Transverse colon (tissue), 3 donors: ENCODE data around the gene LRRC4B.

Experiments
- CTCF ChIP-seq, 5 experiments: fragments of 200-600 bp in 3 of 5; fragments of 450-650 bp in 2 of 5; sonication (generic) in 3 of 5; IDR thresholded peaks; 1 replicate in 2 of 5; 2 replicates in 3 of 5; pipeline ENCODE4 v1.5.1; 2016 to 2017; ENCODE audit warnings: antibody characterized with exemption in 5 of 5, inconsistent platforms in 3 of 5, mild to moderate bottlenecking in 2 of 5, moderate library complexity in 1 of 5
- POLR2A ChIP-seq: fragments of 450-650 bp; IDR thresholded peaks from one replicate; pipeline ENCODE4 v1.6.1; 2016; ENCODE audit warnings: antibody characterized with exemption, mild to moderate bottlenecking, moderate library complexity

DNA sequence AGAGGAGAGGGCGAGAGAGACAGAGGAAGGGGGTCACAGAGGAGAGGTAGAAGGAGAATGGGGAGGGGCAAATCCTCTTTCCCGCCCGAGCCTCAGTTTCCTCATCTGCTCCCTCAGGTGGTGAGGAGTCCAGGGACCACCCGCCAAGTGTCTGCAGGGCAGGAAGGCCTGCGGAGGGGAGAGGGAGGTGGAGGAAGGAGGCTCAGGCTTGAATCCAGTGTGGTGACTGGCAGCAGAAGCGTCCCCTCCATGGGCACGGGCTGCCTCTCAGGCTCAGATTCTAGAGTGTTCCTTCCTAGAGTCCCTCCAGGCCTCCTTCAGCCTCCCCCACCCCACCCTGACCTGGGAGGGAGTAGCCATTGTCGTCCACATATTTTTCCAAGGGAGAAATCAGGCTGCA, 75.1 kb downstream of the LRRC4B start:
- no peak for TF ChIP-seq CTCF (IDR thresholded peaks at IDR 0.05)
- TF ChIP-seq POLR2A, result no peak
